ENCODE measurements around the gene AQR. TPM values are rescaled to one million over a fixed set of nuclear protein-coding genes. Genes with fewer than 3 reads are reported as not detected.

AQR gene
- total RNA-seq, 2 donors from 2014 or later, result 40.4 to 45.4 TPM

GRCh38 chr15:34851751-34852150 is 117.8 kb downstream of the AQR start:
- Mint-ChIP-seq H3K27ac (no peak overlapping the region), H3K4me1 (peaks cover 2% of the 10 kb centered on the region), H3K36me3 (ENCODE audit: low read depth) (no peaks in the 10 kb centered on the region), H3K27me3 (no peaks in the 10 kb centered on the region), H3K4me3 (no peak overlapping the region)
- ATAC-seq (no peak), DNase-seq (no peak)
- H3K9me3 ChIP-seq (ENCODE audit: control insufficient read depth, low read length, poor library complexity, severe bottlenecking), result no peaks in the 10 kb centered on the region

DNA sequence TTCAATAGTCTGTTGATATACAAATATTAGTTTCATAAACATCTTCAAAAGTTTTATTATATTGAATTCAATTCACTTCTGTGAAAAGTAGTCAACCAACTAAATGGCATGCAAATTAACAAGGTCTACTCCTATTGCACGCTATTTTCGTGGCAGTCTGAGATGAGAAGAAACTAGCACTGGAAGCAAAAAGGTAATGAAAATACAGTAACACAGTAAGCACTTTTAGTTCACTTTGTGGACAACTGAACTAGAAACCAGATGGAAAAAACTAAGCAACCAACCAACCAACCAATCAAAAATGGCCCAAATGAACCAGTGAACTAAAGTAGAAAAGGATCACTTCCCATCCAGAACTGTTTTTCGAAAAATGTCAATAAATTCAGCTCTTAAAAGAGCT is 118.5 kb downstream of the AQR start:
- Mint-ChIP-seq H3K36me3 (ENCODE audit: low read depth) (no peaks in the 10 kb centered on the region), H3K4me3 (no peak overlapping the region), H3K4me1 (peaks cover 2% of the 10 kb centered on the region), H3K27ac (peak overlapping the region; percentile 65), H3K27me3 (no peaks in the 10 kb centered on the region)
- ATAC-seq (no peak), DNase-seq (no peak)
- no peaks in the 10 kb centered on the region for H3K9me3 ChIP-seq (ENCODE audit: control insufficient read depth, low read length, poor library complexity, severe bottlenecking)

- Mint-ChIP-seq H3K36me3 (ENCODE audit: low read depth) (no peaks in the 10 kb centered on the region), H3K4me1 (peaks cover 2% of the 10 kb centered on the region), H3K27ac (no peak overlapping the region), H3K4me3 (no peak overlapping the region), H3K27me3 (no peaks in the 10 kb centered on the region)
- no peak for ATAC-seq
- DNase-seq, result no peak
- H3K9me3 ChIP-seq (ENCODE audit: control insufficient read depth, low read length, poor library complexity, severe bottlenecking), result no peaks in the 10 kb centered on the region
Measured at GRCh38 chr15:34850121-34850520, 119.4 kb downstream of the AQR start.

DNA sequence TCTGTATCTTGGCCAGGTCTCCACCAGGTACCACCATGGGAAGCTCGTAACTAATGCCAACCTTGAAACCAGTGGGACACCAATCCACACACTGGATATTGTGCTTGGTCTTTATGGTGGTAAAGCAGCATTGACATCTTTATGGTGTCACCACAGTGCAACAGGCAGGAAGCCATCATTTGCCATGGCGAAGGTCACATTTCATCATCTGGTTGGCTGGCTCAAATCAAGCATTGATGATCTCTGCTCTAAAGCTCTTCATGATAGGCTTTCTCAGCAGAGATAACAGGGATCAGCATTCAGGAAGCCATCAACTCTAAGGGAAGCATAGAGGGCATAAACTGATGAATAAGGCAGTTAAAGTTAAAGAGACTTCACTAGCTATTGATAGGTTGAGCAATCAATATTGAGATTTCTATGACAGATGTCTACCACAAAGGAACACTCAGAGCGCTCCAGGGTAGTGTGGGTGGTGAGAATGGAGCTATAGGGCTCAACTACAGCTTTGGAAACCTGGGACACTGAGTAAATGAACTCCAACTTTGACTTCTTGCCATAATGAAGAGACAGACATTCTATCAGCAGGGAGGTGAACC is 120.1 kb downstream of the AQR start:
- no peaks in the 10 kb centered on the region for H3K9me3 ChIP-seq (ENCODE audit: control insufficient read depth, low read length, poor library complexity, severe bottlenecking)
- Mint-ChIP-seq H3K4me3 (no peak overlapping the region), H3K27me3 (no peaks in the 10 kb centered on the region), H3K27ac (no peak overlapping the region), H3K36me3 (ENCODE audit: low read depth) (no peaks in the 10 kb centered on the region), H3K4me1 (peaks cover 2% of the 10 kb centered on the region)
- DNase-seq, result no peak
- no peak for ATAC-seq

DNA sequence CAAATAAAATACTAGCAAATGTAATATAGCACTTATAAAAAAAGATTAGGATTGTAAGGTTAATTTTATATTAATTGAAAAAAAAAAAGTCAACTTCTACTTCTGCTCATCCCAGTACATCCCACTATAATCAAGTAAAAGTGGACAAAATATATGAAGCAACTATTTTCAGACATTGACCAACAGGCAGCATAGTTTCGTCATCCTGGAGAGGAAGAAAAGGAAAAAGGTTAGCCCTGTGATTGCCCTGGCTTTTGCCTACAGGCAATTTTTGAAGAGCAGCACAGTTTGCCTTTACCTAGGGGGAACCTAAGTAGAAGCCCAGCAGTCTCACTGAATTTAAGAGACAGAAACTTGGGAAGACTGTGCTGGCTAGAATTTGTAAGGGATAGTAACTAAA is 121.9 kb downstream of the AQR start:
- H3K4me3 Mint-ChIP-seq, result no peak overlapping the region
- H3K36me3 Mint-ChIP-seq (ENCODE audit: low read depth), result no peaks in the 10 kb centered on the region
- DNase-seq (no peak), ATAC-seq (no peak)
- H3K27ac Mint-ChIP-seq, result no peak overlapping the region
- no peaks in the 10 kb centered on the region for H3K27me3 Mint-ChIP-seq
- no peaks in the 10 kb centered on the region for H3K9me3 ChIP-seq (ENCODE audit: control insufficient read depth, low read length, poor library complexity, severe bottlenecking)
- H3K4me1 Mint-ChIP-seq, result peaks cover 2% of the 10 kb centered on the region

GRCh38 chr15:34841262-34841725 is 128.2 kb downstream of the AQR start:
- Mint-ChIP-seq H3K27ac (no peak overlapping the region), H3K27me3 (no peaks in the 10 kb centered on the region), H3K4me3 (no peak overlapping the region), H3K36me3 (ENCODE audit: low read depth) (no peaks in the 10 kb centered on the region), H3K4me1 (no peaks in the 10 kb centered on the region)
- ATAC-seq (no peak), DNase-seq (no peak)
- no peaks in the 10 kb centered on the region for H3K9me3 ChIP-seq (ENCODE audit: control insufficient read depth, low read length, poor library complexity, severe bottlenecking)

- no peaks in the 10 kb centered on the region for H3K4me1 Mint-ChIP-seq
- ATAC-seq (no peak), DNase-seq (no peak)
- no peak overlapping the region for H3K27ac Mint-ChIP-seq
- H3K4me3 Mint-ChIP-seq, result no peak overlapping the region
- no peaks in the 10 kb centered on the region for H3K9me3 ChIP-seq (ENCODE audit: control insufficient read depth, low read length, poor library complexity, severe bottlenecking)
- no peaks in the 10 kb centered on the region for H3K36me3 Mint-ChIP-seq (ENCODE audit: low read depth)
- H3K27me3 Mint-ChIP-seq, result no peaks in the 10 kb centered on the region
Measured at GRCh38 chr15:34838282-34838681, 131.3 kb downstream of the AQR start.

- no peaks in the 10 kb centered on the region for H3K9me3 ChIP-seq (ENCODE audit: control insufficient read depth, low read length, poor library complexity, severe bottlenecking)
- no peak for ATAC-seq
- no peaks in the 10 kb centered on the region for H3K4me1 Mint-ChIP-seq
- H3K36me3 Mint-ChIP-seq (ENCODE audit: low read depth), result no peaks in the 10 kb centered on the region
- DNase-seq, result no peak
- no peak overlapping the region for H3K4me3 Mint-ChIP-seq
- peaks cover 3% of the 10 kb centered on the region for H3K27me3 Mint-ChIP-seq
- H3K27ac Mint-ChIP-seq, result no peak overlapping the region
Measured at GRCh38 chr15:34837246-34838016, 132.1 kb downstream of the AQR start.

- H3K9me3 ChIP-seq (ENCODE audit: control insufficient read depth, low read length, poor library complexity, severe bottlenecking), result no peaks in the 10 kb centered on the region
- H3K4me1 Mint-ChIP-seq, result peaks cover 5% of the 10 kb centered on the region
- DNase-seq (no peak), ATAC-seq (no peak)
- peaks cover 42% of the 10 kb centered on the region for H3K27me3 Mint-ChIP-seq
- peaks cover 2% of the 10 kb centered on the region for H3K36me3 Mint-ChIP-seq (ENCODE audit: low read depth)
- H3K4me3 Mint-ChIP-seq, result no peak overlapping the region
- H3K27ac Mint-ChIP-seq, result no peak overlapping the region
Measured at GRCh38 chr15:34828145-34828911, 141.2 kb downstream of the AQR start.

DNA sequence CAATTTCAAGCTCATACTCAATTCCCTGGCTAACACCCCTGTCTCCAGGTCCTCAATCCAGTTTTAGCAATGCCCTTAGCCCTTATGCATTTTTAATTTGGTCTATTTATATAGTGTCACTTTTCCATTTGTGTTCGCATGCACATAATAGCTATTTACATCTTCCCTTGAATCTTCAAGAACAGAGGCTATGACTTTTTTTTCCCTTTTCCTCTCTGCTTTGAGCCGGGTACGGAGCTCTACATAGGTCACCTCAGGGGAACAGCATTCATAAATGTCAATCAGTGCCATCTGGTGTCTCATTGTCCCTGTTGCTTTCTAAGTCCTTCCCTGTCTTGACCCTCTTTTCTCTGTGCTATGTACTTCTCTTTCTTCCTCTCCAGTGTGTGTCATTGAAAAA is 147.7 kb downstream of the AQR start:
- no peak overlapping the region for H3K27ac Mint-ChIP-seq
- ATAC-seq, result no peak
- no peak overlapping the region for H3K4me3 Mint-ChIP-seq
- no peaks in the 10 kb centered on the region for H3K9me3 ChIP-seq (ENCODE audit: control insufficient read depth, low read length, poor library complexity, severe bottlenecking)
- peaks cover 57% of the 10 kb centered on the region for H3K27me3 Mint-ChIP-seq
- no peak for DNase-seq
- peaks cover 2% of the 10 kb centered on the region for H3K36me3 Mint-ChIP-seq (ENCODE audit: low read depth)
- H3K4me1 Mint-ChIP-seq, result peaks cover 5% of the 10 kb centered on the region

GRCh38 chr15:34820110-34820509 is 149.4 kb downstream of the AQR start:
- no peaks in the 10 kb centered on the region for H3K9me3 ChIP-seq (ENCODE audit: control insufficient read depth, low read length, poor library complexity, severe bottlenecking)
- DNase-seq (no peak), ATAC-seq (no peak)
- Mint-ChIP-seq H3K4me1 (peaks cover 3% of the 10 kb centered on the region), H3K36me3 (ENCODE audit: low read depth) (peaks cover 2% of the 10 kb centered on the region), H3K27me3 (peaks cover 54% of the 10 kb centered on the region), H3K4me3 (no peak overlapping the region), H3K27ac (no peak overlapping the region)

GRCh38 chr15:34818526-34818925 is 151.0 kb downstream of the AQR start:
- H3K9me3 ChIP-seq (ENCODE audit: control insufficient read depth, low read length, poor library complexity, severe bottlenecking), result no peaks in the 10 kb centered on the region
- no peak overlapping the region for H3K27ac Mint-ChIP-seq
- ATAC-seq (no peak), DNase-seq (no peak)
- peaks cover 6% of the 10 kb centered on the region for H3K36me3 Mint-ChIP-seq (ENCODE audit: low read depth)
- no peak overlapping the region for H3K4me3 Mint-ChIP-seq
- peaks cover 3% of the 10 kb centered on the region for H3K4me1 Mint-ChIP-seq
- H3K27me3 Mint-ChIP-seq, result peaks cover 56% of the 10 kb centered on the region

- DNase-seq (no peak), ATAC-seq (no peak)
- Mint-ChIP-seq H3K27me3 (peaks cover 52% of the 10 kb centered on the region), H3K4me1 (peaks cover 3% of the 10 kb centered on the region), H3K36me3 (ENCODE audit: low read depth) (peaks cover 6% of the 10 kb centered on the region), H3K4me3 (no peak overlapping the region), H3K27ac (no peak overlapping the region)
- H3K9me3 ChIP-seq (ENCODE audit: control insufficient read depth, low read length, poor library complexity, severe bottlenecking), result no peaks in the 10 kb centered on the region
Measured at GRCh38 chr15:34815836-34816235, 153.7 kb downstream of the AQR start.
